ENCODE data around the gene SAXO2.
"Not testable (repeated sequence)": the region's sequence is repeated elsewhere in the genome, so short reads cannot be mapped to it uniquely, and the experiment has no call there.

DNA sequence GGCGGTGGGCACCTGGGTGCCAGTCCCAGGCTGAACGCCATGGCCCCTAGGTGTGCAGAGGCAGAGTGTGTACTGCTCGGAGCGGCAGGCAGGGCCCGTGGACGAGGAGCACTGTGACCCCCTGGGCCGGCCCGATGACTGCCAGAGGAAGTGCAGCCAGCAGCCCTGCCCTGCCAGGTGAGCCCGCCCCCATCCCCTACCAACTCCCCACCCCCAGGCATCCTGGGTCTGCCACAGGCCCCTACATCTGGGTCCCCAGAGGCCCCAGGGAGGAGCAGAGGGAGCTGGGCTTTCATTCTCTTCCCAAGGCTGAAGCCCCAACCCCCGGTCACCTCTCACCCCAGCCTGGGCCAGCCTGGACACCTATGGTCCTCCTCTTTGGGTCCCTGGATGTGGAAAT lies 63.0 kb downstream of the SAXO2 start:
- TF ChIP-seq CTCF (IDR thresholded peaks at IDR 0.05; ENCODE audit: poor library complexity, severe bottlenecking); EZH2 (IDR thresholded peaks at IDR 0.05; ENCODE audit: borderline replicate concordance, insufficient read depth, low read length, poor library complexity, severe bottlenecking); SMC3 (conservative IDR thresholded peaks at IDR 0.05; ENCODE audit: poor library complexity); EP300 (conservative IDR thresholded peaks at IDR 0.05; ENCODE audit: poor library complexity, severe bottlenecking); TAF1 (IDR thresholded peaks at IDR 0.05; ENCODE audit: low read depth); POLR2AphosphoS5 (IDR thresholded peaks at IDR 0.05); REST (IDR thresholded peaks at IDR 0.05; ENCODE audit: borderline replicate concordance); RAD21 (conservative IDR thresholded peaks at IDR 0.05): not testable (repeated sequence)

All from neural cell (in vitro differentiated cells).